ENCODE data around the gene C15orf61. TPM values are rescaled to one million over a fixed set of nuclear protein-coding genes. Genes with fewer than 3 reads are reported as not detected.

C15orf61 gene
- polyA plus RNA-seq, 1 experiment = 3.2 TPM

DNA sequence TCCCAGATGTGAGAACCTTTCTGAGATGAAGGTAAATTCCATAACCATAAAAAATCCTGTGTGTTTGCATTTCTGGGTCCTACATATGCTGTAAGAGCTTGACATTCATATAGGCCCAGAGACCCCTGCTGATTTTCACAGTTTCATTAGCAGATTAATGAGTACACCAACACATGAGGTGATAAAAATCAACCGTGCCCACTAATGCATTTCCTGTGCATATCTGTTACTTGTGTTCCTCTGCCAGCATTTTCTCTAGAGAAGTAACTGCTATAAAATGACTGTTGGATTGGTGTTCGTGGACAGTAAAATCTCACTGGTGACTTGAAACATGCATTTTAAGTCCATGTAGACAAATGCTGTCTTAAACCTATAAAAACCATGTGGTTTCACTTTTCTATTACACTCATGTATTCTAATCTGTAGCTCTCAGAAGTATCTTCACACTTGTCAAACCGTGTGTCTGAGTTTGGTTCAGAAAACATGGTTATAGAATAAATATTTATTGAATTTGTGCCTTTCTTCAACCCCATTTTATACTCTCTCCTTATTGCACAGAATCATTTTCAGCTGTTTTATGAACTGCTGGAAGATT, 36.1 kb downstream of the C15orf61 start:
- DNase-seq (ENCODE audit: low read depth, low spot score) = no peak
- ChIA-PET CTCF (no interaction called here), POLR2A (no interaction called here)
- H3K4me3 ChIP-seq (ENCODE audit: low read depth, low read length) = no peak overlapping the region
- no peaks in the 10 kb centered on the region for H3K27me3 ChIP-seq (ENCODE audit: control insufficient read depth, insufficient read depth, low read length)
- TF ChIP-seq, protein P1, sequence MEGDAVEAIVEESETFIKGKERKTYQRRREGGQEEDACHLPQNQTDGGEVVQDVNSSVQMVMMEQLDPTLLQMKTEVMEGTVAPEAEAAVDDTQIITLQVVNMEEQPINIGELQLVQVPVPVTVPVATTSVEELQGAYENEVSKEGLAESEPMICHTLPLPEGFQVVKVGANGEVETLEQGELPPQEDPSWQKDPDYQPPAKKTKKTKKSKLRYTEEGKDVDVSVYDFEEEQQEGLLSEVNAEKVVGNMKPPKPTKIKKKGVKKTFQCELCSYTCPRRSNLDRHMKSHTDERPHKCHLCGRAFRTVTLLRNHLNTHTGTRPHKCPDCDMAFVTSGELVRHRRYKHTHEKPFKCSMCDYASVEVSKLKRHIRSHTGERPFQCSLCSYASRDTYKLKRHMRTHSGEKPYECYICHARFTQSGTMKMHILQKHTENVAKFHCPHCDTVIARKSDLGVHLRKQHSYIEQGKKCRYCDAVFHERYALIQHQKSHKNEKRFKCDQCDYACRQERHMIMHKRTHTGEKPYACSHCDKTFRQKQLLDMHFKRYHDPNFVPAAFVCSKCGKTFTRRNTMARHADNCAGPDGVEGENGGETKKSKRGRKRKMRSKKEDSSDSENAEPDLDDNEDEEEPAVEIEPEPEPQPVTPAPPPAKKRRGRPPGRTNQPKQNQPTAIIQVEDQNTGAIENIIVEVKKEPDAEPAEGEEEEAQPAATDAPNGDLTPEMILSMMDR (IDR thresholded peaks at IDR 0.05; ENCODE audit: low read depth, low read length) = no peak
- H3K9me3 ChIP-seq (ENCODE audit: control insufficient read depth, insufficient read depth, low read length) = no peaks in the 10 kb centered on the region
- H3K27ac ChIP-seq (ENCODE audit: low read depth, low read length) = no peak overlapping the region

- Histone ChIP-seq H3K9me3 (ENCODE audit: control insufficient read depth, insufficient read depth, low read length) (no peaks in the 10 kb centered on the region), H3K4me3 (ENCODE audit: low read depth, low read length) (no peak overlapping the region), H3K27ac (ENCODE audit: low read depth, low read length) (no peak overlapping the region), H3K27me3 (ENCODE audit: control insufficient read depth, insufficient read depth, low read length) (no peaks in the 10 kb centered on the region)
- TF ChIP-seq, protein P1 (IDR thresholded peaks at IDR 0.05; ENCODE audit: low read depth, low read length) = no peak
- no peak for DNase-seq (ENCODE audit: low read depth, low spot score)
- ChIA-PET POLR2A (no interaction called here), CTCF (no interaction called here)
Observed at GRCh38 chr15:67558502-67558901, 37.6 kb downstream of the C15orf61 start.

DNA sequence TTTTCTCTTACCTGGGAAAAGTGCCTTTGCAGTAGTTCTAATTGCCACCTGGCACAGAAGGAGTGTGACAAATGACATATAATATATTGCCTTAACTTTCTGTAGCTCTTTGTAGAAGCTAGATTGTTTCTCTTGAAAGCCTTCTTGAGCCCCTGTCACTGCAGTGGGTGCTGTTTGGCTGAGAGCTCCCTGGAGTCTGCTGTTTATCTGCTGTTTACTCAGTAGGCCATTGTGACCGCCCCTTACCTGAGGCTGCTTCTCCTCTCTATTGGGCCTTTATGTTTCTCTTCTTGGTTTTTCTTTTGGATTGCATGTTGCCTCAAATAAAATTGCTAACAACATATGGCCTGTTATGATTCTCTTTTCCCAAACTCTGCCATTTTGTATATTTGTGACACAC, 38.2 kb downstream of the C15orf61 start:
- no peak overlapping the region for H3K27ac ChIP-seq (ENCODE audit: low read depth, low read length)
- H3K27me3 ChIP-seq (ENCODE audit: control insufficient read depth, insufficient read depth, low read length) = no peaks in the 10 kb centered on the region
- DNase-seq (ENCODE audit: low read depth, low spot score) = no peak
- CTCF ChIA-PET = no interaction called here
- no peak overlapping the region for H3K4me3 ChIP-seq (ENCODE audit: low read depth, low read length)
- POLR2A ChIA-PET = no interaction called here
- TF ChIP-seq, protein P1 (IDR thresholded peaks at IDR 0.05; ENCODE audit: low read depth, low read length) = no peak
- no peaks in the 10 kb centered on the region for H3K9me3 ChIP-seq (ENCODE audit: control insufficient read depth, insufficient read depth, low read length)

DNA sequence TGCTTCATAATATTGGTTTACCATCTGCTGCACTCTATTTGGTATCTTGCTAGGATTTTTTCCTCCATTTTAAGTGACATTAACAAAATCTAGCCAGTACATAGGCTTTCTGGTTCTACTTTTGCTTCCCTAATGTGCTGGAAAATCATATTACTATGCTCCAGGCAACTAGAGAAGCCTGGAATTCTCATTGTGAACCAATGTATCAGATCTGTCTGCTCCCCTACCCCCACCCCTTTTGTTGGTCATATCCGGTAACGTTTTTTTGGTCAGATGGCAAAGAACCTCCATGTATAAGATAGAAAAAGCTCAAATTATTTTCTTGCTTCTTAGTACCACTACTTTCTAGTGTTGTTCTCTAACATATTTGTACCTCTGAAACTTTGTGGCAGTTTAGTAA, 38.6 kb downstream of the C15orf61 start:
- TF ChIP-seq, protein P1 (IDR thresholded peaks at IDR 0.05; ENCODE audit: low read depth, low read length) = no peak
- CTCF ChIA-PET = no interaction called here
- H3K4me3 ChIP-seq (ENCODE audit: low read depth, low read length) = no peak overlapping the region
- POLR2A ChIA-PET = no interaction called here
- H3K27ac ChIP-seq (ENCODE audit: low read depth, low read length) = no peak overlapping the region
- H3K27me3 ChIP-seq (ENCODE audit: control insufficient read depth, insufficient read depth, low read length) = no peaks in the 10 kb centered on the region
- no peaks in the 10 kb centered on the region for H3K9me3 ChIP-seq (ENCODE audit: control insufficient read depth, insufficient read depth, low read length)
- DNase-seq (ENCODE audit: low read depth, low spot score) = no peak

- Histone ChIP-seq H3K27me3 (ENCODE audit: control insufficient read depth, insufficient read depth, low read length) (no peaks in the 10 kb centered on the region), H3K27ac (ENCODE audit: low read depth, low read length) (no peak overlapping the region), H3K9me3 (ENCODE audit: control insufficient read depth, insufficient read depth, low read length) (no peaks in the 10 kb centered on the region), H3K4me3 (ENCODE audit: low read depth, low read length) (no peak overlapping the region)
- POLR2A ChIA-PET = no interaction called here
- CTCF ChIA-PET = no interaction called here
- TF ChIP-seq, protein P1 (IDR thresholded peaks at IDR 0.05; ENCODE audit: low read depth, low read length) = no peak
- DNase-seq (ENCODE audit: low read depth, low spot score) = no peak
Observed at GRCh38 chr15:67560320-67560719, 39.4 kb downstream of the C15orf61 start.
